Epithelial cell of esophagus (primary cell): ENCODE data around the gene KDELR3.

ENCODE experiments used
- DNase-seq: peaks from one replicate; pipeline ENCODE4 v3.0.0; 2010; ENCODE audit warnings: low read depth
- H3K4me3 ChIP-seq: 2 replicates; pipeline ENCODE4 v1.5.1; 2011; ENCODE audit warnings: mild to moderate bottlenecking, low read length, control low read depth
- CTCF ChIP-seq: IDR thresholded peaks from 2 replicates; pipeline ENCODE4 v1.5.1; 2011; ENCODE audit warnings: low read depth, mild to moderate bottlenecking, low read length, control low read depth, inconsistent platforms; ENCODE audit not compliant: insufficient read depth; ENCODE audit errors: missing control alignments

Gene KDELR3

DNA sequence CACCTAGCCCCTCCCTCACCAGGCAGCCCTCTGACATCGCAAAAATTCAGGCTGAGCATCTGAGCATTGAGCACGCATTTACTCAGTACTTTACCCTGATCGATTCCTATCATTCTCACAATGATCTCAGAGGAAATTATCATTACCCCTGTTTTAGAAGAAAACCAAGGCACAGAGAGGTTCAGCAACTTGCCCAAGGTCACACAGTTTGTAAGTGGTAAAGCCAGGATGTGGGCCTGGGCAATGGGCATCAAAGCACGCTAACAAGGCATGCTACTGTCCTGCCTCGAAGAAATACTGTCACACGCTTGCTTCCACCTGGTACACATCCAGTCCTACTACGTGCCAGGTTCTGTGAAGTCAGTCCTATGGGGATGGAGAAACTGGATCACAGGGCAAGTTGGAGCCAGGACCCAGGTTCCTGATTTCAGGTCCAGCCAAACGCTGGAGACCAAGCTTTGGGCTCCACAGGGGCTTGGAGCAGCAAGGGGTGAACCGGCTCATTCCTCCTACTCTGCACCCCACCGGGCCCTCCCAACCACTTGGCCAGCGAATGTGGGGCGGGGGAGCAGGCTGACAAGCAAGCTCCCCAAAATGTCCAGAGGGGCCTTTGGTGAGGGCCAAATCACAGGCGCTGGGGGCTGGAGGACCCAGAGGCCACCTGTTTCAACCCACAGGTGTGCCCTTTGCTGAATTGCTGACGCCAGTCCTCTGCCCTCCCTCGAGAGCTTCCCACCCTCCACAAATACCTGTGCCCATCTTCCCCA, 31.1 kb upstream of the KDELR3 start:
- DNase-seq: no peak
- H3K4me3 ChIP-seq: no peak overlapping the region
- TF ChIP-seq CTCF: no peak

DNA sequence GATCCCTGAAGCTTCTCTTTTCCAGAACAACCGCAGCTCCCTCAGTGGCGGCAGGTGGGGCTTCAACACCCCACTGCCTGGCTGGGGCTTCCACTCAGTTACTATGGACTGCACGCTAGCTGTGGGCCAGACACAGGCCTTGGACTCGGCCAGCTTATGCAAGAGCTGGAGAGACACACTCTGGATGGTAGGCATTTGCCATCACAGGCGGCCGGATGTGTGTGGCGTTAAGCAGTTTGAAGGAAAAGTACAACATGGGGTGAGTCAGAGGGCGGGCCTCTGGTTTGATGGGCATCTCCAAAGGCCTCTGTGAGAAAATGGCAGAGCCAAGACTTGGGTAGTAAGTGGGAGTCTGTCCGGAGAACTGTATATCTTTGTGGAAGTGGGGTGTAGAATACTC, 30.5 kb upstream of the KDELR3 start:
- H3K4me3 ChIP-seq: no peak overlapping the region
- TF ChIP-seq CTCF: no peak

GRCh38 chr22:38440747-38441350, 27.0 kb upstream of the KDELR3 start:
- no peak for DNase-seq
- no peak for TF ChIP-seq CTCF
- H3K4me3 ChIP-seq: no peak overlapping the region

More for the DNA sequence above, 30.5 kb upstream of the KDELR3 start:
- DNase-seq: peak; percentile 42

DNA sequence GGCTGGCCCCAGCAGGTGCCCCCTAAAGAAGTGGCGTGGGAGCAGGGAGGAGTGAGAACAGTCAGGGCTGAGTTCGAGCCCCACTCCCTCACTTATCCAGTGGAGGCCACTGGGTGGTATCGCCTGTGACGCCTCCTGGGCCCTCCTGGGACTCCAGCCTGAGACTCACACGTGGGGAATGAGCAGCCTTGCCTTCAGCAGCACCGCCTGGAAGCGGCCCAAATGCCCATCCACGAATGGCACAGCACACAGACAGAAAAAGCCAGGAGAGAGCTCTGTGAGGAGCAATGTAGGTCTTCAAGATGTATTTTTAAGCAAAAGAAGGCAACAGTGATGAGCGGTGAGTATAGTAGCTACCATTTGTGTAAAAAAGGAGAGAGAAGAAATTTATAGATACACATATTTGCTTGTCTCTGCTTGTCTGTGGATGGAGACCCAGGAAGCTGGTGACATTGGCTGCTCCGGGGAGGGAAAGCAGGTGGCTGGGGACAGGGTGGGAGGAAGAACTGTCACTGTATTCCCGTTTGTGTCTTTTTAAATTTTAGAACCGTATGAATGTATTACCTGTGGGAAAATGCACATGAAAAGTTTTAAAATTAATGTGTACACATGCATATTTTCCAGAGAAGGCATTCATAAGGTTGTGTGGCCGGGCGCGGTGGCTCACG, 26.1 kb upstream of the KDELR3 start:
- no peak for TF ChIP-seq CTCF
- DNase-seq: no peak
- no peak overlapping the region for H3K4me3 ChIP-seq

GRCh38 chr22:38442967-38443627, 24.8 kb upstream of the KDELR3 start:
- no peak for TF ChIP-seq CTCF
- no peak for DNase-seq
- H3K4me3 ChIP-seq: no peak overlapping the region

- no peak for TF ChIP-seq CTCF
- H3K4me3 ChIP-seq: no peak overlapping the region
- peak; percentile 65 for DNase-seq
These were observed 24.0 kb upstream of the KDELR3 start for GRCh38 chr22:38443628-38444521.
